Measurements from ENCODE around the gene LHFPL3.

LHFPL3 gene

GRCh38 chr7:104773796-104774195 lies 445.4 kb downstream of the LHFPL3 start:
- Histone ChIP-seq H3K9me3 (no peaks in the 10 kb centered on the region), H3K4me3 (no peak overlapping the region), H3K36me3 (no peaks in the 10 kb centered on the region), H3K4me1 (no peaks in the 10 kb centered on the region), H3K27me3 (no peaks in the 10 kb centered on the region), H3K27ac (no peak overlapping the region)
- TF ChIP-seq CTCF (IDR thresholded peaks at IDR 0.05) = no peak
- DNase-seq = no peak
- intact Hi-C loops (cut with DNase I; ENCODE audit: low total_unique reads) = no loop called here

DNA sequence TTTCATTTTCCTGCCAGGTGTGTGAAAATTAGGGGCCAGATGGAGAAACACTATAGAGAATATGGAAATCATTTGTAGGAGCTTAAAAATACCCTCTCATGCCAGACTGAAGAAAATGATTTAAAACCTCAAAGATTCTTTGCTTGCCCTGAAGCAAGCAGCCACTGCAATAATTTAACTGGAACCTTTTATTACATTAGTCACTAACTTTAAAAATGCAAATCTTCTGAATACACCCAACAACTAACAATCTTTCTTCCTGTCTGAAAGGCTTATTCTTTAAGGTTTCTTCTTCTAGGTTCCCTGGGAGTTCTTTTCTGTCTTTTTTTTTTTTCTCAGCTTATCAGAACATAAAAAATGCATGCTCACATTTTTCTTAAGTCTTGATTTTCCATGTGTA lies 447.1 kb downstream of the LHFPL3 start:
- H3K27me3 ChIP-seq = no peaks in the 10 kb centered on the region
- H3K4me1 ChIP-seq = no peaks in the 10 kb centered on the region
- H3K4me3 ChIP-seq = no peak overlapping the region
- DNase-seq = no peak
- no peak for TF ChIP-seq CTCF (IDR thresholded peaks at IDR 0.05)
- H3K27ac ChIP-seq = no peak overlapping the region
- intact Hi-C loops (cut with DNase I; ENCODE audit: low total_unique reads) = no loop called here
- no peaks in the 10 kb centered on the region for H3K9me3 ChIP-seq
- H3K36me3 ChIP-seq = no peaks in the 10 kb centered on the region

DNA sequence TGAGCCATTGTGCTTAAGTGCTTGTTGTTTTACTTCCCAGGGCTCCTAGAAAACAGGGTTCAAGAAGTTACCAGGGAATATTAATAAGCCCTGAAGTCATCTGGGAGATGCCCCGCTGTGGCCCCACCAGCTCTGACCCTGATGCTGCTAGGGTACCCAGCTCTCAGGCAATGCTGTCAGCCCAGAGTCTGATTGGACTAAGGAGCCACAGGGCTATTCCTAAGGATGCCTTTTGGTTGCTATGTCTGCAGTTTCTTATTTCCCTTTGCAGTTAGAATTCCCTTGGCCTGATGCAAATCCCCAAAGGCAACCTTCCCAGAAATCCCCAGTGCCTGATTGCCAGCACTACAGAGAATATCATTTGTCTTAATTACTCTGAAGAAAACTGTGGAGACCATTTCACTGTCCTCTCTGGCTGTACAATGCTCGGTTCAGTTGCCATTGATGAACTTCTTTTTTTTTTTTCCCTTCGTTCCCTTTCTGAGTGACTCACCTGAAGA lies 448.9 kb downstream of the LHFPL3 start:
- Histone ChIP-seq H3K36me3 (no peaks in the 10 kb centered on the region), H3K4me3 (no peak overlapping the region), H3K27me3 (no peaks in the 10 kb centered on the region), H3K27ac (no peak overlapping the region), H3K9me3 (no peaks in the 10 kb centered on the region), H3K4me1 (no peaks in the 10 kb centered on the region)
- no peak for DNase-seq
- intact Hi-C loops (cut with DNase I; ENCODE audit: low total_unique reads) = no loop called here
- TF ChIP-seq CTCF (IDR thresholded peaks at IDR 0.05) = no peak

DNA sequence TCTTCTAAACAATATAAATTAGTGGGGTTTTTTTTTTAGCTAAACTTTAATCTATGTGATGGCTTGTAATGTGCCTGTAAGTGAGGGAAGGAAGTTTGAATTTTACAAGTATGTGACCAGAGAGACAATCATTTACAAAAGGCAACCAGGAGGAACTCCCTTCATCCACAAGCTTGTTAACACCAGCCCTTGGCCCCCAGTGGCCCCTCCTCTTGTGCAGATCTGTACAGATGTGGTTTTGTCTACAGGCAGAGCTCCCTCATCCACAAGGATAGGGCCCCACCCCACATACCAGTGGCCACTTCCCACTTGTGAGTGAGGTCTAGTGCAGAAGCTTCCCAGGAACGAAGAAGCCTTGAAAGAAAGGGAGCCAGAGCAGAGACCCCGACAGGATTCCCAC lies 451.5 kb downstream of the LHFPL3 start:
- H3K9me3 ChIP-seq = no peaks in the 10 kb centered on the region
- H3K4me1 ChIP-seq = no peaks in the 10 kb centered on the region
- H3K36me3 ChIP-seq = no peaks in the 10 kb centered on the region
- TF ChIP-seq CTCF (IDR thresholded peaks at IDR 0.05) = no peak
- intact Hi-C loops (cut with DNase I; ENCODE audit: low total_unique reads) = no loop called here
- no peak overlapping the region for H3K4me3 ChIP-seq
- no peak for DNase-seq
- no peaks in the 10 kb centered on the region for H3K27me3 ChIP-seq
- no peak overlapping the region for H3K27ac ChIP-seq

- no peak for TF ChIP-seq CTCF (IDR thresholded peaks at IDR 0.05)
- Histone ChIP-seq H3K4me1 (no peaks in the 10 kb centered on the region), H3K27ac (no peak overlapping the region), H3K9me3 (no peaks in the 10 kb centered on the region), H3K27me3 (no peaks in the 10 kb centered on the region), H3K4me3 (no peak overlapping the region), H3K36me3 (no peaks in the 10 kb centered on the region)
- intact Hi-C loops (cut with DNase I; ENCODE audit: low total_unique reads) = no loop called here
- no peak for DNase-seq
These were observed 456.3 kb downstream of the LHFPL3 start for GRCh38 chr7:104784686-104785085.

DNA sequence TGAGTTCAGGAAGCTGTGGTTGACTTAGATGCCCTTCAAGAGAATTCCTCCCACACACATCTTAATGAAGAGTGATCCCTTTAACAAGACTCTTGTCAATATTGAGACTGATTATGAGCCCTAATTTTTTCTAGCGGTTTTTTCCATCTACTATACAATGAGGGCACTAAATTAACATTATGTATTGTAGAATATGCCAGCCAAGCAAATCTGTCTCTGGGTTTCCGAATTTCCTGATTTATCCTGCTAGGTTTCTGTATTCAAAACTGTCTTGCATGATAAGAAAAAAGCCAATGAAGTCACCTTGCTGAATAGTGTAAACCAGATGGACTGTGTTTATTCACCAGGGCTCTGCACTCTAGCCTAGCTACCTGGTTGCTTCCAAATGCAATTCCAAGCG lies 461.4 kb downstream of the LHFPL3 start:
- no peaks in the 10 kb centered on the region for H3K4me1 ChIP-seq
- intact Hi-C loops (cut with DNase I; ENCODE audit: low total_unique reads) = no loop called here

More for the DNA sequence above, 461.4 kb downstream of the LHFPL3 start:
- TF ChIP-seq CTCF (IDR thresholded peaks at IDR 0.05) = no peak
- H3K27me3 ChIP-seq = no peaks in the 10 kb centered on the region
- no peak overlapping the region for H3K4me3 ChIP-seq
- no peaks in the 10 kb centered on the region for H3K36me3 ChIP-seq
- H3K27ac ChIP-seq = no peak overlapping the region
- DNase-seq = no peak
- no peaks in the 10 kb centered on the region for H3K9me3 ChIP-seq

Data from tibial artery (tissue), 4 donors.